Measurements from ENCODE around the gene PPP1R18.
"Not testable (repeated sequence)": the region's sequence is repeated elsewhere in the genome, so short reads cannot be mapped to it uniquely, and the experiment has no call there.

Gene PPP1R18

DNA sequence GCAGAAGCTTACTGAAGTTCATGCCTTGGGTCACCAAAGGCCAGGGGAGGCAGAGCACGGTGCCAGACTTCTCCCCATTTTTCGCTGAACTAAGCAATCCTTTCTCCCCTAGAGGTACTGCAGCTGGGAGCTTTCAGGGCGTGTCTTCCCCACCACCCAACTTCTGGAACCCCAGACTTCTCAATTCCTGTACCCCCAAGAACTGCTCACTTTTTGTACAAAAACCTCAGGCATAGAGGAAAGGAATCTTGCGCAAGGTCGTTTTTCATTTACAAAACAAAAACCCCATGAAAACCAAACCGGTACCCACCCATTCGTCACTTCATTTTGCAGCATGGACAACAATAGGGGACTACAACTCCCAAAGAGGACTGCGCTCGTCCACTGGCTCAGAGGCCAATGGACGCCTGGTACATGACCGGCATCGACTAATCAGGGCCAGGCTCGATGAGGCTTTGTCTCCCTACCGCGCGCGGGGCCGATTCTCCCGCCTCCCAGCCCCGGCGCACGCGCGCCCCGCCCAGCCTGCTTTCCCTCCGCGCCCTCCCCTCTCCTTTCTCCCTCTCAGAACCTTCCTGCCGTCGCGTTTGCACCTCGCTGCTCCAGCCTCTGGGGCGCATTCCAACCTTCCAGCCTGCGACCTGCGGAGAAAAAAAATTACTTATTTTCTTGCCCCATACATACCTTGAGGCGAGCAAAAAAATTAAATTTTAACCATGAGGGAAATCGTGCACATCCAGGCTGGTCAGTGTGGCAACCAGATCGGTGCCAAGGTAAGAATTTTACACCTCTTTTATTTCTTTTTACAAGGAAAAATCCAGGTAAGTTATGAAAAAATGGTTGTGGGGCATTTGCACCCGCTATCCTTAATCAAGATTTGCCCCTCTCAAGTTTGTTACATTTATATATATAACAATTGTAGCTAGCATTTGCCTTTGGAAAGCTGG lies 33.6 kb upstream of the PPP1R18 start, which contains the start of gene TUBB:
Gene TUBB (plus strand): TSS at position 562 of the 947 bp plus-strand sequence. CDS start 155 bp downstream, at position 717.
- peak; percentile 94 for DNase-seq (ENCODE audit: low read depth in 2 of 2)

DNA sequence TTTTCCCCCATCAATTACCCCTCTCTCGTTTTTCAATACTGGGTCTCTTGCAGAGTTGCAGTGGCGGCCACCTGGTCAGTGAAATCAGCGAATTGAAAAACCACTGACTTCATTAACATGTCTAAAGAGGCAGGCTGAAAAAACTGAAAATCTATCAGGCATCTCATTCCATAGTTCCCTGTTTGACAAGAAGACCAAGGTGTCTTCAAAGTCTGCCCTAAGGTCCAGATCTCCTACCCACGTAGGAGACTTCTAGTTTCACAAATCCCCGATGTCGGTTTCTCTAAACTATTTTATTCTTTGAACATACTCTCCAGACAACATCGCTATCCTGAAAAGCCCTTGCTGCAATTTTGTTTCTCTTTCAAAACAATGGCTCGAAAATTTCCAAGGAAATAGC lies 32.9 kb upstream of the PPP1R18 start:
- DNase-seq (ENCODE audit: low read depth in 2 of 2): no peak

DNA sequence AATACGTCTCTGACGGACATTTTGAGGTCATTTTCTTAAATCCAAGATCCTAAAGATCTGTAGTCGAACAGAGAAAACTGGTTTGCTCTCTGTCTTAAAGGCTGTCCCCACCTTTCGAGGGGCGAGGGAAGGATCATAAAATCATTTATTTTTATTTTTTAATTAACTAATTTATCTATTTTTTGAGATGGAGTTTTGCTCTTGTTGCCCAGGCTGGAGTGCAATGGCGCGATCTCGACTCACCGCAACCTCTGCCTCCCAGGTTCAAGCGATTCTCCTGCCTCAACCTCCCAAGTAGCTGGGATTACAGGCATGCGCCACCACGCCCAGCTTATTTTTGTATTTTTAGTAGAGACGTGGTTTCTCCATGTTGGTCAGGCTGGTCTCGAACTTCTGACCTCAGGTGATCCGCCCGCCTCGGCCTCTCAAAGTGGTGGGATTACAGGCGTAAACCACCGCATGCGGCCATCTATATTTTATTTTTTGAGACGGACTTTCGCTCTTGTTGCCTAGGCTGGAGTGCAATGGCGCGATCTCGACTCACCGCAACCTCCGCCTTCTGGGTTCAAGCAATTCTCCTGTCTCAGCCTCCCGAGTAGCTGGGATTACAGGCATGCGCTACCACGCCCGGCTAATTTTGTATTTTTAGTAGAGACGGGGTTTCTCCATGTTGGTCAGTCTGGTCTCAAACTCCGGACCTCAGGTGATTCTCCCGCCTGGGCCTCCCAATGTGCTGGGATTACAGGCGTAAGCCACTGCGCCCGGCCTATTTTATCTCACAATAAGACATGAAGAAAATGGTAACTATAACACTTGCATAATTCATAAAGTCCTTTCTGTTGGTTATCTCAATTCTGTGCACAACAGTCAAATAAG lies 31.6 kb upstream of the PPP1R18 start:
- not testable (repeated sequence) for DNase-seq (ENCODE audit: low read depth in 2 of 2)

DNA sequence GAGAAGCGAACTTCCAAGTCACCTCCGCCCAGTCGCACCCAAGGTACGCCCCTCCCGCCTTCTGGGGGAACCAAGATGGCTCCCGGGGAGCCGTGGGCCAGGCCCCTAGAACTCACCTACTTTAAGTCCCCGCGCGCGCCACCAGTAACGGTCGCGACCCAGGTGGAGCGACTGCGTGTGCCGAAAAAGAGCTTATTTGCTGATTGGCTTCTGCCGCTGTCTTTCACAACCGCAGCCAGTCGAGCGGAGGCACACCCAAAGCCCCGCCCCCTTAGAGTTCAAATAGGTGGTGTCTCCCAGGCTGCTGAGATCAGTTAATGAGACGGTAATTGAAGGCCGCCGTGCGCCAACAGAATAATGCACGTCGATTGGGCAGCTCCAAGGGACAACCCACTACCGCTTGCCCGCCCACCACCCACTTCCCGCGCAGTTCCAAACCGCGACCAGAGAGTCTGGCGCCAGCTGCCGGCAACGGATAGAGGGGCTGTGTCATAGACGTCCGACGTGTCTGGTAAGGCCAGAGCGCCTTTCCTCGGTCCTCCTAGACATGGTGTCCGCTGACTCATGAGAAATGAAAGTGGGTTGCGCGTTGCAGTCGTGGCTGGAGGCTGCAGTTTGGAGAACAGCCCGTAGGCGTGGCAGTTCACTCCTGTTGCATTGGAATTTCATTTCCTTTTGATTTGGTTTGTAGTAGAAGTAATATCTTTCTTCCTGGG lies 30.8 kb upstream of the PPP1R18 start, which contains the start of gene MDC1:
Gene MDC1 (minus strand): TSS at position 153 of the 716 bp plus-strand sequence. CDS start 2,106 bp downstream, outside the sequence.
- DNase-seq (ENCODE audit: low read depth in 2 of 2): peak; percentile 99 to 100

DNA sequence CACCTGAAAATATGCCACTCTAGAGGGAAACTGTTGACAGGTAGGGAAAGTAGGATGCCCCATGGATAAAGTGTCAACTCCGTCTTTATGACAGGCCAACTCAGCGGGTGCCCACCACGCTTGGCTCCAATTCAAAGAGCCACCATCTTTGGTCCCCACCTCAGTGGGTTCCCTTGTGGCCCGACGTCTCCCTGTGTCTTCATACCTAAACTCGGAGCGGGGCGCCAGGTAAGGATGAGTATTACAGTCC lies 30.4 kb upstream of the PPP1R18 start:
- DNase-seq (ENCODE audit: low read depth in 2 of 2): no peak

DNA sequence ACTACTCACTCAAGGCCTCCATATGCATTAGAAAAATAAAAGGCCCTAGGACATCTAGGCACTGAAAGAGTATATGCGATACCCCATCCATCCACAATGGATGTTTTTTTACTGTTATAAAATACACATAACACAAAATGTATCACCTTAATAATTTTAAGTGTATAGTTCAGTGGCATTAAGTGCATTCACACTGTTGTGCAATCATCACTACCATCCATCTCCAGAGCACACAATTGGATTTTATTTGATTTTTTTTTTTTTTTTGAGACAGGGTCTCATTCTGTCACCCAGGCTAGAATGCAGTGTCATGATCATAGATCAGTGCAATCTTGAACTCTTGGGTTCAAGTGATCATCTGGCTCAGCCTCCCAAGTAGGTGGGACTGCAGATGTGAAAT lies 27.8 kb upstream of the PPP1R18 start:
- no peak for DNase-seq (ENCODE audit: low read depth in 2 of 2)

DNA sequence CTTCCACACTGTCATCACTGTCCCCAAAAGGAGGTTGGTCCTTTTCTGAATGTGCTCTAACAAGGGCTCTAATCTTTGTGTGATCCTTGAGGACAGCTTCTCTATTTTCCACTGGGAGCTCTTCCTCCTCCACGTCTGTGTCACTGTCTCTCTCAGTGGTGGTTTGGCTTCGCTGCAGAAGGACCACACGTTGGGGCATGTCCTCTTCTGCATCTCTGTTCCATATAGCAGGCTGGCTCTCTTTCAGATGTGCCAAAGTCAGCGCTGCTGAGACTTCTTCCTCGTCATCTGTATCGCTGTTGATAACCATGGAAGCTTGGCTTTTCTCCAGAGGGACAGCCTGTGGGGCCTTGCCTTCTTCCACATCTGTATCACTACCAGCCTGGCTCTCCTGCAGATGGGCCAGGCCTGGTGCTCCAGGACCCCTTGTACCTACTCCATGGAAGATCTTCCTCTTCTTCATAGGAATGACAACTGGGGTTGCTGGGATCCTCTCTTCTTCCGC lies 26.0 kb upstream of the PPP1R18 start:
- no peak for DNase-seq (ENCODE audit: low read depth in 2 of 2)

DNA sequence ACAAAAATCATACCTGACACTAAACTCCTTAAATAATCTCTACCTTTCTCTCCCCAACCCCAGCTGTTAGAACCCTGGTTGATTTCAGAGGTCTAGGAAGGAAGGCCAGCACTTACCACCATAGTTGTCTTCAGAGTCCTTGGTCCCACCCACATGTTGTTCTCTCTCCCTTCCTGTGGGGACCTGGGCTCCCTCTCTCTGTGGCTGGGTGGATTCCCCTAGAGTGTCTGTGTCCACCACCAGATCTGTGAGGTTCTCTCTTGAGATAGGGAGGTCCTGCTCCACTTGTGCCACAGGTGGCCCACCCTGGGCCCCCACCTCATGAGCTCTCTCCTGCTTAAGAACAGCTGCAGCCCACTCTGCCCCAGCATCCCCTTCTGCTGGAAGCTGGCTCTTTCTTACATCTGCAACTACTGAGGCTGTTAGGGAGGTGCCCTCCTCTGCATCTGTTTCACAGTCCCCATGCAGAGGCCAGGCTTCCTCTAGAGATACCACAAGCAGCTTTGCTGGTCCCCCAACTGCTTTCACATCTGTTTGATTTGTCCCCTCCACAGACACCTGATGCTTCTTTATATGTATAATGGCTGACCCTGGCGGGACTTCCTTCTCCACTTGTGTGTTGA lies 25.4 kb upstream of the PPP1R18 start:
- no peak for DNase-seq (ENCODE audit: low read depth in 2 of 2)

DNA sequence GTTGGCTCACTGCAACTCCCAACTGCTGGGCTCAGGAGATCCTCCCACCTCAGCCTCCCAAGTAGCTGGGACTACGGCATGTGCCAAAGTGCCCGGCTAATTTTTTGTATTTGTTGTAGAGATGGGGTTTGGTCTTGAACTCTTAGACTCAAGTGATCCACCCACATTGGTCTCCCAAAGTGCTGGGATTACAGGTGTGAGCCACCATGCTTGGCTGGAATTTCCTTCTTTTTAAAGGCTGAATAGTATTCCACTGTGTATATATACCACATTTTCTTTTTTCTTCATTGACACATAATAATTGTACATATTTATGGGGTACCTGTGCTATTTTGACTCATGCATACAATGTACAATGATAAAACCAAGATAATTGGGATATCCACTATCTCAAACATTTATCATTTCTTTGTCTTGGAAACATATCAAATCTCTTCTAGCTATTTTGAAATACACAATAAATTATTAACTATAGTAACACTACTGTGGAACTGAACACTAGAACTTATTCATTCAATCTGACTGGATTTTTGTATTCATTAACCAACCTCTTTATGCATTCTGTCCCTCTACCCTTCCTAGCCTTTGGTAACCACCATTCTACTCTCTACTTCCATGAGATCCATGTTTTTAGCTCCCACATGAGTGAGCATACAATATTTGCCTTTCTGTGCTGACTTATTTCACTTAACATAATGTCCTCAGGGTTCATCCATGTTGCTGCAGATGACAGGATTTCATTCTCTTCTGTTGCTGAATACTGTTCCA lies 22.8 kb upstream of the PPP1R18 start:
- no peak for DNase-seq (ENCODE audit: low read depth in 2 of 2)

DNA sequence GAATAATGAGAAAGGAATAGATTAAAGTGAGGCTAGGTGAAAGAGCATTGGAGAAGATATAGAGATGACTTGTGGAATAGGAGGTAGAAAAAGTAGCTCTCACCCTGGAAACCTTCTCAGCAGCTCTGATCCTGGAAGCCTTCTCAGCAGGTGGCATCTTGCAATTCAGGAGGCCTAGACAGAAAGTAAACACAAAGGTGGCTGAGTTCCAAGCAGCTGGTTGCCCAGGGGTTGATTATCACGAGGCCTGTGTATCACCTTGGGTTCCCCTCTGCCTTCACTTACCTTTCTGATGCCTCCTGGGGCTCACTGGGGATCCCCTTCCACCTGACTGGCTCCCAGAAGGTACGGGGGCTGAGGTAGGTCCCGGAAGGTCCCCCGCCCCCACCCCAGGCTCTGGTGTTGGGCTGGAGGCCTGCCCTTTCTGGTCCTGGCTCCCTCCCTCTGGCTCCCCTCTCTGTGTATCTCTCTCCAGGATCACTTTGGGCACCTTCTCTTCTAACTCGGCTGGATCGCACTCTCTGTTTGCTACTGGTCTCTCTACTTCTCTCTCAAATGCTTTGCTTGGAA lies 20.9 kb upstream of the PPP1R18 start:
- DNase-seq (ENCODE audit: low read depth in 2 of 2): no peak

DNA sequence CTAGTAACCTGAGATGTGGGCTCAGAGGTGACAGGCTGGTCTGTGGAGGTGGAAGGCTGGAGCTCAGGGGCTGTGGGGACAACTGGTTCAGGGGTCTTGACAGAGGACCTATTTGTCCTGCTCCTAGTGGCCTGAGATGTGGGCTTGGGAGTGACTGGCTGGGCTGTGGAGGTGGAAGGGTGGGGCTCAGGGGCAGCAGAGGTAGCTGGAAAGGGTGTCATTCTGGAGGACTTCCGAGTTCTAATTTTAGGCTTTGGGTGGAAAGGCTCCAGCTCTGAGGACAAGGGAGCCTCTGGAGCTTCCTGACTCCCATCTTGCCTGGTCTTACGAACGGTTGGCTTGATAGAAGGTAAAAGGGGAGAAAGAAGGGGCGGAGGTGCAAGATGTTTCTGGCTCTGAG lies 19.2 kb upstream of the PPP1R18 start:
- no peak for DNase-seq (ENCODE audit: low read depth in 2 of 2)

DNA sequence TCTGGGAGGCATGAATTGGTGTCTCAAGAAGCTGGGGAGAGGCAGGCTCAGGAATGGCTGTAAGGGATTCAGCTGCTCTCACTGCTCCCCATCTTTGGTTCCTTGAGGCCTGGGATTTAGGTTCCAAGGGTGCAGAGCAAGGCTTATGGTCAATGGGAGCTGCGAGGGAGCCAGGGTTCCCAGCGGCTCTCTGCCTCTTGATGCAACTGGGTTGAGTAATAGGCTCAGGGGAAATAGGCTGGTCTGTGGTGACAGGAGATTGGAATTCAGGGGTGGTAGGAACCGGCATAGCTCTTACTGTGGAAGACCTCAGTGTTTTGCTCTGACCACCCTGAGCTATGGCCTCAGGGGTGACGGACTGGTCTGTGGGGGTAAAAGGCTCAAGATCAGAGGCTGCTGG lies 17.4 kb upstream of the PPP1R18 start:
- DNase-seq (ENCODE audit: low read depth in 2 of 2): no peak

DNA sequence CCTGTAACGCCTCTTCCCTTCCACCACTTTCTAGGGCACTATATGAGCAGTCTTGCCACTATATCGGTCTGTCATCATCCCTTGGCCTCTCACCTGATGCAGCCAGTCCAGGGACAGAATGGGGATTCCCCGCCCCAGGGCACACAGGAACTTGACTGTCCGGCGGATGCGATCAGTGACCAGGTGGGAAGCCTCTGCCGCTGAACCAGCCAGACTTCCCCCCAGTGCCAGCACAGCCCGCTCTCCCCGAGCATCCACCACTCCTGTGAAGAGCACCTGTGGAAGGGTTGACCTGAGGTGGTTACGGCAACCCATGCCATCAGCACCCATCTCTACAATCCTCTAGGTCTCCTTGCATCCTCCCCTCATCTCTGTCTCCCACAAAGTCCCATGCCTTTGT lies 16.6 kb upstream of the PPP1R18 start:
- no peak for DNase-seq (ENCODE audit: low read depth in 2 of 2)

DNA sequence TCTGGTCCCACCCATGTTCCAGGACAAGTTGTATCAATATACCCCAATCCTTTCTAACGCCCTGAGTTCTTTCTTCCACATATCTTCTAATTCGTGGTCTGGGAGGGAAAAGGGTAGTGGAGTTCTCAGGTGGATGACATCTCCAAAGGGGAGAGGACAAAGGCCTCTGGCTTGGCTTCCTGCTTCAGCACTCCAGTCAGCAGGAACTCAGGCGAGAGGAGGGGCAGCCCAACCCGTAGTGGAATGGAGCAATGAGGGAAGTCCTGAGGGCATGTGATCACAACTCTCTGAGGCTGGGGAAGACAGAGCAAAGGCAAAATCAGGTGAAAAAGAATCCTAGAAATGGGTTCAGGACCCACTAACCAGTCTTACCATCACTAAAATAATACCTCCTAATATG lies 13.9 kb upstream of the PPP1R18 start:
- no peak for DNase-seq (ENCODE audit: low read depth in 2 of 2)

DNA sequence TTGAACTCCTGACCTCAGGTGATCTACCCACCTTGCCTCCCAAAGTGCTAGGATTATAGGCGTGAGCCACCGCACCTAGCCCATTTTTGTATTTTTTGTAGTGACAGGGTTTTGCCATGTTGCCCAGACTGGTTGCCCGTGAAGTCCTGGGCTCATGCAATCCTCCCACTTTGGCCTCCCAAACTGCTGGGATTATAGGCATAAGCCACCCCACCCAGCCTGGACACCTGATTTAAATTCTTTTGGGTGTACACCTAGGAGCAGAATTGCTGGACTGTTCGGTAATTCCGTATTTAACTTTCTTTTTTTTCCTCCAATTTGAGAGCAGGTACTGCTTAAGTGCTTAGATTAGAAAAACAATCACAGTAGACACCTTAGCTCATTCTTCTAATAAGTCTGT lies 10.0 kb upstream of the PPP1R18 start:
- DNase-seq (ENCODE audit: low read depth in 2 of 2): no peak

DNA sequence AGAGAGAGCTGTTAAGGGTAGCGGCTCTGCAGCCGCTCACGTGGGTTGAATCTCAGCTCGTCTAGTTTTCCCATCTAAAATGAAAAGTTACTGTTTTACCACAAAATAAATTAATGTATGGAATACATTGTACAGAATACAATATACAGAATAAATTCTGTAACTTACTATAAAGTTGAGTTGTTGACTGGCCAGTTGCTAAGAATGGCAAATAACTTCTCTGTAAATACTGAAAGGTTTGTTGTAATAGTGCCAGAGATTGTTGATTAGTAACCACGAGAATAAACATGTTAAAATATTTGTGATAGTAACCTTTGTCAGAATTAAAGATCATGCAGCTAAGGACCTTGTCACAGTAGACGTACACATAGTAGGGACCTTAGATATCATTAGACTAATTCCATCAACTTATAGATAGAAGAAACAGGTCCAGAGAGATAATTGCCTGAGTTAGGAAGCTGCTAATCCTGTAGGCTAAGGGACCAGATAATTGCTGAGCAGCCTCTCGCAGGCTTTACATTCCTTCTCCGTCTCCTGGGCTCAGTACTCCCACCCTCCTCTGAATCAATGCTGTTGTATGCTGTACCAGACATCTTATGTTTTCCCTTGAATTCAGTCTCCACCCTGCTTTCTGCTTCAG lies 4.9 kb upstream of the PPP1R18 start:
- DNase-seq (ENCODE audit: low read depth in 2 of 2): no peak

DNA sequence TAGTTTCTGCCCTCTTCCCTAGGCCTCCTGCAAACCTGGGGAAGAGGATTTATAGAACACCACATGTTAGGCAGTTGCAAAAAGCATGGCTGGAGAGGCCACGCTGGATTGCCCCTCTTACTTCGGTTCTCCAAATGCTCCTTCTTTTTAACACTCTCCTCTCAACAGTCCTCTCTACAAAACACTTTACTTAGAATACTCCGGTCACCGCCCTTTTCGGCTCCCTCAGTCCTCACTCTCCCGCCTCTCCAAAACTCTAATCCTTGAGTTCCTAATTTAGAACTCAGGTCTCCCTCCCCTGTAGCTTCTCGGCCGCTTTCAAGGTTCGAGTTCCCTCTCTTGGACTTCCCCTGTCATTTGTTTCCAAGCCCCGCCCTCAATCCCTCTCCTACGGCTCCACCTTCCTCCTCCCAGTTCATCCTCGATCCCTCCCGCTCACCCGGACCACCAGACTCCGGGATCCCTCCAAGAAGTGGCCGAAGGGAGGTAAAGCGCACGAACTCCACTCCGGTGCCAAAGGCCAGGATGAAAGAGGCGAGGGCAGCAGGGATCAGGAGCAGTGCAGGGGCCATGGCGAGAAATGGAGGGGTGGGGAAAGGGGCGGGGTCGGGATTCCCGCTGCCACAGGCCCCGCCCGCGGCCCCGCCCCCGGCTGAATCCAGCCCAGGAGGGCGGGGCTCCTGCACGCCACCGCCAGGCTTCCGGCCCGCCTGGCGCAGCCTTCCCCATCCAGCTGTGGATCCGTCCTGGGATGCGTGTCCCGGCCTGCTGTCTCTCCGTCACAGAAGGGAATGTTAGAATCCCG lies 4.2 kb upstream of the PPP1R18 start, which contains the start of gene NRM:
Gene NRM (minus strand): TSS at position 582 of the 805 bp plus-strand sequence. CDS start 10 bp downstream, at position 572.
- DNase-seq (ENCODE audit: low read depth in 2 of 2): peak; percentile 64 to 71

DNA sequence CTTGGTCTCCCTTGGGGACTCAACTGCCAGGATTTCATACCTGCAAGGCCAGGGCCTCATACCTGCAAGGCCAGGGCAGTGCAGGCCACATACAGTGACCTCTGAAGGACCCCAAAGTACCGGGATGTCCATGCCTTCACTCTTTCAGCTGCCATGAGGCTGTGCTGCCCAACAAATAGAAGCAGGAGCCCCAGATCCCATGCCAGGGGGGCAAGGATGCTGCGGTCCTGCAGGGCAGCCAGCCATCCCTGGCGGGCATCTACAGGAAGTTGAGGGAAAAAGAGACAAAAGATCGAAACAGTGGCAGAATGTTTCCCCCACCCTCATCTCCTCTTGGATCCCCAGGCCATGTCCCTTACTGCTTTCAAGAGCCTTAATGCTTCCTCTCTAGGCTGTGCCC lies 3.5 kb upstream of the PPP1R18 start:
- DNase-seq (ENCODE audit: low read depth in 2 of 2): no peak
